Naive thymus-derived CD4-positive, alpha-beta T cell (primary cell): ENCODE results near the gene GABRB3. TPM values are rescaled to one million over a fixed set of nuclear protein-coding genes. Genes with fewer than 3 reads are reported as not detected.

Experiments used
- ATAC-seq: fragments of 150-1000 bp; cut with Tn5 transposase; 2 replicates; pipeline ENCODE4 v1.10.0; 2021; ENCODE audit warnings: mild to moderate bottlenecking, moderate library complexity
- CTCF ChIA-PET: fragments of 350-600 bp; sonication (Branson Sonifier 250); formaldehyde crosslinking; loops from one replicate; lab custom pipeline; 2021; ENCODE audit warnings: antibody characterized with exemption; lab: Charles Lee
- POLR2A ChIA-PET: fragments of 350-600 bp; sonication (Branson Sonifier 250); formaldehyde crosslinking; loops from one replicate; lab custom pipeline; 2021; ENCODE audit warnings: antibody characterized with exemption, inconsistent platforms; lab: Charles Lee
- DNase-seq, 9 donors: peaks; one replicate each; pipeline versions ENCODE4 v3.0.0 to v3.0.0-alpha.2; 2020 to 2022; ENCODE audit warnings: mixed read lengths in 1 of 9
- H3K27ac ChIP-seq: one replicate; pipeline ENCODE4 v1.7.0; 2013; ENCODE audit warnings: mild to moderate bottlenecking, low read depth, low read length, moderate library complexity
- H3K27me3 ChIP-seq, 2 donors: one replicate each; pipeline ENCODE4 v1.7.0; 2013; ENCODE audit warnings: low read length in 2 of 2, mild to moderate bottlenecking in 2 of 2, moderate library complexity in 2 of 2; ENCODE audit not compliant: control insufficient read depth in 2 of 2, insufficient read depth in 2 of 2
- H3K36me3 ChIP-seq, 3 experiments: 1 replicate in 2 of 3; 2 replicates in 1 of 3; pipeline ENCODE4 v1.7.0; 2013; ENCODE audit warnings: low read length in 3 of 3, mild to moderate bottlenecking in 3 of 3, moderate library complexity in 1 of 3; ENCODE audit not compliant: insufficient read depth in 3 of 3, control insufficient read depth in 2 of 3
- H3K4me1 ChIP-seq, 2 donors: one replicate each; pipeline ENCODE4 v1.7.0; 2013; ENCODE audit warnings: low read length in 2 of 2, mild to moderate bottlenecking in 2 of 2, moderate library complexity in 1 of 2; ENCODE audit not compliant: control insufficient read depth in 2 of 2, insufficient read depth in 2 of 2
- H3K4me3 ChIP-seq: 2 replicates; pipeline ENCODE4 v1.7.0; 2013; ENCODE audit warnings: mild to moderate bottlenecking, low read length
- H3K9me3 ChIP-seq, 3 experiments: 1 replicate in 2 of 3; 2 replicates in 1 of 3; pipeline ENCODE4 v1.7.0; 2013; ENCODE audit warnings: low read length in 3 of 3; ENCODE audit not compliant: control insufficient read depth in 2 of 3
- H3K27ac Mint-ChIP-seq, 9 donors: one replicate each; pipeline ENCODE4 v1.8.0; 2020 to 2022; ENCODE audit warnings: mixed read lengths in 9 of 9, mild to moderate bottlenecking in 8 of 9, moderate library complexity in 5 of 9, inconsistent platforms in 2 of 9
- H3K27me3 Mint-ChIP-seq, 5 donors: one replicate each; pipeline ENCODE4 v1.8.0; 2021 to 2022; ENCODE audit warnings: mixed read lengths in 5 of 5, mild to moderate bottlenecking in 1 of 5
- H3K36me3 Mint-ChIP-seq, 5 donors: one replicate each; pipeline ENCODE4 v1.8.0; 2020 to 2022; ENCODE audit warnings: mixed read lengths in 5 of 5, mild to moderate bottlenecking in 3 of 5, inconsistent platforms in 1 of 5
- H3K4me1 Mint-ChIP-seq, 7 donors: one replicate each; pipeline ENCODE4 v1.8.0; 2020 to 2022; ENCODE audit warnings: mixed read lengths in 7 of 7, mild to moderate bottlenecking in 3 of 7, inconsistent platforms in 1 of 7
- H3K4me3 Mint-ChIP-seq, 10 donors: one replicate each; pipeline ENCODE4 v1.8.0; 2020 to 2022; ENCODE audit warnings: mild to moderate bottlenecking in 10 of 10, mixed read lengths in 10 of 10, moderate library complexity in 6 of 10, inconsistent platforms in 2 of 10
- H3K9me3 Mint-ChIP-seq, 11 donors: one replicate each; pipeline ENCODE4 v1.8.0; 2020 to 2022; ENCODE audit warnings: mixed read lengths in 11 of 11, mild to moderate bottlenecking in 4 of 11, inconsistent platforms in 1 of 11, moderate library complexity in 1 of 11
- intact Hi-C, 2 donors: fragments of 100-400 bp; cut with micrococcal nuclease; formaldehyde crosslinking; loops; one replicate each; pipeline ENCODE4 v1.15.1; 2023
- polyA plus RNA-seq, 2 donors: library from polyadenylated mRNA; unstranded; fragments of 300-500 nt; fragmentation: Illumina TruSeq; gene quantifications; one replicate each; pipeline ENCODE4 v1.2.3, GENCODE V29; 2021
- total RNA-seq, 6 experiments: library from RNA in 5 of 6; stranded (reverse) in 5 of 6; gene quantifications; 1 replicate in 5 of 6; 2 replicates in 1 of 6; pipeline ENCODE4 v1.2.3 and lab custom pipeline; 2021 to 2026

Gene GABRB3
- total and polyA plus RNA-seq, 7 experiments from 2014 or later, result 0.51 TPM; not detected in 6

DNA sequence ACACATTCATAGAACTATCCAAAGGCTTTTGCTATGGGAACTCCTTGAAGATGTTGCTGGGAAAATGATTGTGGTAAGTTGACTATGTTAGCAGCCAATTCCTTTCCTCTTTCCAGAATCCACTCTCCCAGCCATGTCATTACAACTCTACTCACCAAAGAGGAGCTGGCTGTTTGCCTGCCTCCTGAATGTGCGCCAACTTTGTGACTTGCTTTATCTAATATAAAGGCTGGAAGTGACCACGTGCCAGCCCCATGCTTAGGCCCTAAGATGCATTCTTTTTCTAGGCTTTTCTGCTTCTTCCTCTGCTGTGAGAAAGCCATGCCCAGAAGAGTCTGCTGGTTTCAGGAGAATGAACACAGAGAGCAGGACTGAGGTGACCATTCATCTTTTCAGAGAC lies 182.2 kb downstream of the GABRB3 start:
- intact Hi-C loops, result no loop called here
- CTCF ChIA-PET, result no interaction called here
- H3K27me3 Mint-ChIP-seq, result no peaks in the 10 kb centered on the region
- POLR2A ChIA-PET, result no interaction called here
- no peaks in the 10 kb centered on the region for H3K4me1 Mint-ChIP-seq
- no peak for ATAC-seq
- no peaks in the 10 kb centered on the region for H3K4me1 ChIP-seq
- H3K4me3 ChIP-seq, result no peak overlapping the region
- no peak for DNase-seq
- H3K36me3 Mint-ChIP-seq, result no peaks in the 10 kb centered on the region
- peaks cover 0 to 22% (median 6%) of the 10 kb centered on the region in 11 donors for H3K9me3 Mint-ChIP-seq
- no peaks in the 10 kb centered on the region for H3K36me3 ChIP-seq
- H3K9me3 ChIP-seq, result peaks cover 0 to 5% (median 0%) of the 10 kb centered on the region in 3 experiments
- H3K27me3 ChIP-seq, result no peaks in the 10 kb centered on the region
- no peak overlapping the region for H3K27ac Mint-ChIP-seq
- H3K27ac ChIP-seq, result no peak overlapping the region
- H3K4me3 Mint-ChIP-seq, result no peak overlapping the region

DNA sequence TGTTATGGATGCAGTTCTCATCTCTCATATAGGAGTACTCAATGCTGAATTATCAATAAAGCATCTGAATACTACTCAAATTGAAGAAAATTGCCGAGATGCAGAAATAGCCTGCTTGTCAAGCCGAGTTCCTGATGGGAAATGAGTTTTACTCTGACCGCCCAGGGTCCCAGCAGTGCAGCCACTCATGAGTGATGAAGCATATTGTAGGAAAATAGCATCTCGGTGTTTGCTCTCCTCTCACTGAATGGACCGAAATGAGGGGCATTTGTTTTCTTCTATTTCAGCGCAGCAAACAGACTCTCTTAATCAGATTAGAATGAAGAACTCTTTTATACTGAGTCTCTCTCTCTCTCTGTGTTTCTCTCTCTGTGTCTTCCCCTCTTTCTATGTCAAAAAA lies 190.0 kb downstream of the GABRB3 start:
- Histone ChIP-seq H3K4me3 (no peak overlapping the region), H3K27me3 (no peaks in the 10 kb centered on the region), H3K36me3 (no peaks in the 10 kb centered on the region), H3K27ac (no peak overlapping the region), H3K9me3 (peaks cover 0 to 3% (median 0%) of the 10 kb centered on the region in 3 experiments), H3K4me1 (no peaks in the 10 kb centered on the region)
- Mint-ChIP-seq H3K36me3 (no peaks in the 10 kb centered on the region), H3K4me3 (no peak overlapping the region), H3K9me3 (peaks cover 2 to 41% (median 7%) of the 10 kb centered on the region in 11 donors), H3K27me3 (no peaks in the 10 kb centered on the region), H3K4me1 (no peaks in the 10 kb centered on the region), H3K27ac (no peak overlapping the region)
- intact Hi-C loops, result no loop called here
- ChIA-PET CTCF (no interaction called here), POLR2A (no interaction called here)
- ATAC-seq, result no peak
- no peak for DNase-seq

GRCh38 chr15:26580943-26581342 lies 191.9 kb downstream of the GABRB3 start:
- no peak for DNase-seq
- H3K27me3 ChIP-seq, result no peaks in the 10 kb centered on the region
- no peaks in the 10 kb centered on the region for H3K27me3 Mint-ChIP-seq
- H3K36me3 ChIP-seq, result no peaks in the 10 kb centered on the region
- intact Hi-C loops, result no loop called here
- H3K9me3 ChIP-seq, result peaks cover 0 to 3% (median 0%) of the 10 kb centered on the region in 3 experiments
- H3K4me1 ChIP-seq, result no peaks in the 10 kb centered on the region
- no peak overlapping the region for H3K4me3 Mint-ChIP-seq
- H3K27ac Mint-ChIP-seq, result no peak overlapping the region
- ATAC-seq, result no peak
- H3K4me1 Mint-ChIP-seq, result no peaks in the 10 kb centered on the region
- H3K9me3 Mint-ChIP-seq, result peaks cover 0 to 42% (median 10%) of the 10 kb centered on the region in 11 donors
- ChIA-PET CTCF (interaction anchor here (0.5 kb wide), 1 partner anchor 1705 kb away, joined by 5 read pairs; no protein-coding TSS in a partner anchor), POLR2A (no interaction called here)
- H3K27ac ChIP-seq, result no peak overlapping the region
- no peaks in the 10 kb centered on the region for H3K36me3 Mint-ChIP-seq
- no peak overlapping the region for H3K4me3 ChIP-seq

GRCh38 chr15:26572602-26573350 lies 200.1 kb downstream of the GABRB3 start:
- Histone ChIP-seq H3K27me3 (no peaks in the 10 kb centered on the region), H3K27ac (no peak overlapping the region), H3K36me3 (no peaks in the 10 kb centered on the region), H3K9me3 (peaks cover 0 to 6% (median 0%) of the 10 kb centered on the region in 3 experiments), H3K4me1 (no peaks in the 10 kb centered on the region), H3K4me3 (no peak overlapping the region)
- Mint-ChIP-seq H3K9me3 (peaks cover 0 to 29% (median 10%) of the 10 kb centered on the region in 11 donors), H3K27ac (no peak overlapping the region), H3K4me1 (no peaks in the 10 kb centered on the region), H3K36me3 (no peaks in the 10 kb centered on the region), H3K27me3 (no peaks in the 10 kb centered on the region), H3K4me3 (no peak overlapping the region)
- CTCF ChIA-PET, result no interaction called here
- DNase-seq, result no peak
- POLR2A ChIA-PET, result no interaction called here
- intact Hi-C loops, result no loop called here
- ATAC-seq, result no peak

DNA sequence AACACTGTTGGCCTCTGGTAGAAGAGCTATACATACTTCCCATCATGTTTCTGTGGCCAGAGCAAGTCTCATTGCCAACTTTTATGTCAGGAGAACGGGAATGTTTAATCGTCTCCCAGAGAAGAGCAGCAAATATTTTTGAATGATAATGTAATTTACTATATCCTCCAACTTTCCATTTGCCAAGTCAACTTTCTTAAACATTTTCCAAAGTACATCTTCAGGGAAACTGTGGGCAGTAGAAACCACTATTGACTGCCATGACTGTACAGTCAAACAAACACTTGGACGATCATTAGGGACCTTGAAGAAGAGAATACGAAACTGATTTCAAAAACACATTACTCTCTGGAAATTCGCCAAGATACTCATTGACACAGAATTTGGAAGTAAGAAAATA lies 201.5 kb downstream of the GABRB3 start:
- Histone ChIP-seq H3K36me3 (no peaks in the 10 kb centered on the region), H3K9me3 (peaks cover 0 to 6% (median 0%) of the 10 kb centered on the region in 3 experiments), H3K27me3 (no peaks in the 10 kb centered on the region), H3K27ac (no peak overlapping the region), H3K4me3 (no peak overlapping the region), H3K4me1 (no peaks in the 10 kb centered on the region)
- intact Hi-C loops, result no loop called here
- Mint-ChIP-seq H3K27me3 (no peaks in the 10 kb centered on the region), H3K27ac (no peak overlapping the region), H3K36me3 (no peaks in the 10 kb centered on the region), H3K9me3 (peaks cover 0 to 24% (median 6%) of the 10 kb centered on the region in 11 donors), H3K4me3 (no peak overlapping the region), H3K4me1 (no peaks in the 10 kb centered on the region)
- no peak for ATAC-seq
- ChIA-PET POLR2A (no interaction called here), CTCF (no interaction called here)
- DNase-seq, result no peak

GRCh38 chr15:26565542-26565941 lies 207.3 kb downstream of the GABRB3 start:
- no peak for ATAC-seq

DNA sequence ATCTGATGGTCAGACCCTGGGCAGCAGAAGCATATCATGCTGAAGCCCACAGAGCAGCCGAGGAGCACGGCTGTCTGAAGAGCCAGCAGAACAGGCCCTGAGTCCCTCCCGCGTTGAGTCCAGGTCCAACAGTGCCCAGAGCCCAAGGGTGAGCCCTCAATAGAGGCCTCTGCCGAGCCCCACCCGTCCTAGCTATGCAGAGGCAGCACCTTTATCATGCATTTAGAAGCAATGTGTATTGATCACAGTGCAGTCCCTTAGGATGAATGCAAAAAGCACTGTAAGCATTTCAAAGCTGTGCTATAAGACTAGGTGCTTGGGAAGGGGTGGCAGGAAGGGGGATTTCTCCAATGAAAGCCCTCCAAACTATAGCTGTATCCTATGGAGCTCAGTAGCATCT lies 208.5 kb downstream of the GABRB3 start:
- no peaks in the 10 kb centered on the region for H3K4me1 Mint-ChIP-seq
- intact Hi-C loops, result no loop called here
- H3K9me3 Mint-ChIP-seq, result peaks cover 0 to 19% (median 6%) of the 10 kb centered on the region in 11 donors
- ATAC-seq (no peak), DNase-seq (no peak)
- CTCF ChIA-PET, result no interaction called here
- H3K36me3 Mint-ChIP-seq, result no peaks in the 10 kb centered on the region
- Histone ChIP-seq H3K36me3 (no peaks in the 10 kb centered on the region), H3K4me3 (no peak overlapping the region), H3K4me1 (no peaks in the 10 kb centered on the region), H3K9me3 (peaks cover 0 to 5% (median 0%) of the 10 kb centered on the region in 3 experiments), H3K27ac (no peak overlapping the region), H3K27me3 (no peaks in the 10 kb centered on the region)
- H3K4me3 Mint-ChIP-seq, result no peak overlapping the region
- POLR2A ChIA-PET, result no interaction called here
- H3K27ac Mint-ChIP-seq, result no peak overlapping the region
- H3K27me3 Mint-ChIP-seq, result no peaks in the 10 kb centered on the region

More at GRCh38 chr15:26565542-26565941, 207.3 kb downstream of the GABRB3 start:
- H3K27ac ChIP-seq, result no peak overlapping the region
- no peak overlapping the region for H3K27ac Mint-ChIP-seq
- H3K36me3 Mint-ChIP-seq, result no peaks in the 10 kb centered on the region
- H3K4me3 ChIP-seq, result no peak overlapping the region
- H3K4me1 ChIP-seq, result no peaks in the 10 kb centered on the region
- CTCF ChIA-PET, result no interaction called here
- no peaks in the 10 kb centered on the region for H3K27me3 ChIP-seq
- DNase-seq, result no peak
- H3K4me3 Mint-ChIP-seq, result no peak overlapping the region
- H3K9me3 Mint-ChIP-seq, result peaks cover 0 to 21% (median 6%) of the 10 kb centered on the region in 11 donors
- no peaks in the 10 kb centered on the region for H3K4me1 Mint-ChIP-seq
- POLR2A ChIA-PET, result no interaction called here
- no peaks in the 10 kb centered on the region for H3K27me3 Mint-ChIP-seq
- intact Hi-C loops, result no loop called here
- H3K36me3 ChIP-seq, result no peaks in the 10 kb centered on the region
- H3K9me3 ChIP-seq, result peaks cover 0 to 5% (median 0%) of the 10 kb centered on the region in 3 experiments
